Left ventricle myocardium inferior (tissue), 1 donor: ENCODE measurements around the gene RGS6. TPM values are rescaled to one million over a fixed set of nuclear protein-coding genes. Genes with fewer than 3 reads are reported as not detected.
A peak's percentile ranks its signal among the peaks of the same experiment; 100 is the strongest.

Experiments
- DNase-seq: peaks from one replicate; pipeline ENCODE4 v3.0.0-alpha.2; 2020
- H3K27ac ChIP-seq: fragments of 200-600 bp; replicated peaks from 2 replicates; pipeline ENCODE4 v1.8.0; 2021
- H3K27me3 ChIP-seq: fragments of 200-600 bp; 2 replicates; pipeline ENCODE4 v1.8.0; 2021; ENCODE audit warnings: low read depth
- H3K36me3 ChIP-seq: fragments of 200-600 bp; 2 replicates; pipeline ENCODE4 v1.8.0; 2021
- H3K4me1 ChIP-seq: fragments of 200-600 bp; 2 replicates; pipeline ENCODE4 v1.8.0; 2021
- H3K4me3 ChIP-seq: fragments of 200-600 bp; 2 replicates; pipeline ENCODE4 v1.8.0; 2021; ENCODE audit warnings: mild to moderate bottlenecking, moderate library complexity
- H3K9me3 ChIP-seq: fragments of 200-600 bp; replicated peaks from 2 replicates; pipeline ENCODE4 v1.8.0; 2021
- CTCF ChIP-seq: fragments of 200-600 bp; IDR thresholded peaks from 2 replicates; pipeline ENCODE4 v1.8.0; 2021; ENCODE audit warnings: antibody characterized with exemption, mild to moderate bottlenecking, borderline replicate concordance
- intact Hi-C: fragments of 100-400 bp; cut with micrococcal nuclease; formaldehyde crosslinking; loops from one replicate; pipeline ENCODE4 v1.11.0; 2022
- microRNA-seq: library from miRNA; unstranded; fragments of <30 nt; microRNA quantifications from one replicate; pipeline ENCODE4 v1.2.0, GENCODE V29; 2020
- total RNA-seq: library from RNA; stranded (reverse); fragmentation: NEBNext Ultra II Directional; extraction: Animal tissue kit (Norgen Biotek cat#: 25700); gene quantifications from one replicate; pipeline ENCODE4 v1.2.1, GENCODE V29; 2021
- donor health status: DM: no; HTN: yes; CAD: no; lungs with severe emphysema.

Gene RGS6
- total RNA-seq, 1 donor from 2014 or later = 23.0 TPM

- intact Hi-C loops = no loop called here
- peak overlapping the region; percentile 93 for H3K27ac ChIP-seq
- no peaks in the 10 kb centered on the region for H3K27me3 ChIP-seq
- no peak for TF ChIP-seq CTCF
- H3K4me3 ChIP-seq = no peak overlapping the region
- DNase-seq = no peak
- H3K36me3 ChIP-seq = peaks cover under 1% of the 10 kb centered on the region
- H3K4me1 ChIP-seq = peaks cover 89% of the 10 kb centered on the region
- H3K9me3 ChIP-seq = no peaks in the 10 kb centered on the region
These were observed 682.1 kb downstream of the RGS6 start for GRCh38 chr14:72614365-72614764.

GRCh38 chr14:72614891-72615415, 682.7 kb downstream of the RGS6 start:
- peaks cover 93% of the 10 kb centered on the region for H3K4me1 ChIP-seq
- DNase-seq = no peak
- intact Hi-C loops = no loop called here
- H3K9me3 ChIP-seq = no peaks in the 10 kb centered on the region
- peaks cover 4% of the 10 kb centered on the region for H3K36me3 ChIP-seq
- no peaks in the 10 kb centered on the region for H3K27me3 ChIP-seq
- peak overlapping the region; percentile 93 for H3K27ac ChIP-seq
- H3K4me3 ChIP-seq = no peak overlapping the region
- TF ChIP-seq CTCF = no peak

- H3K27me3 ChIP-seq = no peaks in the 10 kb centered on the region
- peak overlapping the region; percentile 93 for H3K27ac ChIP-seq
- H3K4me3 ChIP-seq = no peak overlapping the region
- peaks cover 90% of the 10 kb centered on the region for H3K4me1 ChIP-seq
- intact Hi-C loops = no loop called here
- peaks cover 4% of the 10 kb centered on the region for H3K36me3 ChIP-seq
- no peaks in the 10 kb centered on the region for H3K9me3 ChIP-seq
- no peak for TF ChIP-seq CTCF
- DNase-seq = no peak
These were observed 683.4 kb downstream of the RGS6 start for GRCh38 chr14:72615451-72616121.

Small RNA genes within 50 kb of the gene (microRNA-seq; reads per million reads assigned to microRNA genes)
- not detected for gene MIR7843
